Neural progenitor cell (in vitro differentiated cells): ENCODE results near the gene DDX10. TPM values are rescaled to one million over a fixed set of nuclear protein-coding genes. Genes with fewer than 3 reads are reported as not detected.

Source experiments
- DNase-seq: peaks from one replicate; pipeline ENCODE4 v3.0.0-alpha.2; 2016; ENCODE audit warnings: low spot score
- H2AFZ ChIP-seq: fragments of 200-600 bp; sonication (generic); replicated peaks from 2 replicates; pipeline ENCODE4 v1.6.1; 2016; ENCODE audit warnings: antibody characterized with exemption
- H3F3A ChIP-seq: fragments of 200-600 bp; sonication (generic); 2 replicates; pipeline ENCODE4 v1.6.1; 2016; ENCODE audit warnings: antibody characterized with exemption, low read depth
- H3K27ac ChIP-seq: fragments of 200-600 bp; sonication (generic); 2 replicates; pipeline ENCODE4 v1.5.1; 2016; ENCODE audit warnings: mild to moderate bottlenecking
- H3K27me3 ChIP-seq: fragments of 200-600 bp; sonication (generic); 2 replicates; pipeline ENCODE4 v1.6.1; 2016; ENCODE audit warnings: mild to moderate bottlenecking, moderate library complexity
- H3K36me3 ChIP-seq: fragments of 200-600 bp; sonication (generic); 2 replicates; pipeline ENCODE4 v1.5.1; 2016
- H3K4me1 ChIP-seq: fragments of 200-600 bp; sonication (generic); 2 replicates; pipeline ENCODE4 v1.6.1; 2016; ENCODE audit warnings: mixed run types
- H3K4me2 ChIP-seq: fragments of 200-600 bp; sonication (generic); 2 replicates; pipeline ENCODE4 v1.6.1; 2016
- H3K4me3 ChIP-seq: fragments of 200-600 bp; sonication (generic); 2 replicates; pipeline ENCODE4 v1.5.1; 2016
- H3K79me2 ChIP-seq: fragments of 200-600 bp; sonication (generic); 2 replicates; pipeline ENCODE4 v1.6.1; 2016; ENCODE audit warnings: low read depth
- H3K9ac ChIP-seq: fragments of 200-600 bp; sonication (generic); 2 replicates; pipeline ENCODE4 v1.6.1; 2016
- H3K9me3 ChIP-seq: fragments of 200-600 bp; sonication (generic); 2 replicates; pipeline ENCODE4 v1.5.1; 2016; ENCODE audit warnings: low read depth
- H4K20me1 ChIP-seq: fragments of 200-600 bp; sonication (generic); 2 replicates; pipeline ENCODE4 v1.6.1; 2016; ENCODE audit warnings: low read depth
- H3K27ac Mint-ChIP-seq: 3 replicates; pipeline ENCODE4 v1.8.0; 2021; ENCODE audit warnings: mixed read lengths
- H3K27me3 Mint-ChIP-seq: 2 replicates; pipeline ENCODE4 v1.8.0; 2022; ENCODE audit warnings: low read depth, mild to moderate bottlenecking, inconsistent platforms, moderate library complexity, mixed read lengths; ENCODE audit not compliant: insufficient read depth
- H3K36me3 Mint-ChIP-seq: 3 replicates; pipeline ENCODE4 v1.8.0; 2021; ENCODE audit warnings: mixed read lengths
- H3K4me1 Mint-ChIP-seq: 3 replicates; pipeline ENCODE4 v1.8.0; 2021; ENCODE audit warnings: mixed read lengths
- H3K4me3 Mint-ChIP-seq: 3 replicates; pipeline ENCODE4 v1.8.0; 2021; ENCODE audit warnings: mild to moderate bottlenecking, moderate library complexity, mixed read lengths
- H3K9me3 Mint-ChIP-seq: 3 replicates; pipeline ENCODE4 v1.8.0; 2020; ENCODE audit warnings: mixed read lengths
- CTCF ChIP-seq: fragments of 200-600 bp; sonication (generic); IDR thresholded peaks from 2 replicates; pipeline ENCODE4 v1.5.1; 2017; ENCODE audit warnings: antibody characterized with exemption, mild to moderate bottlenecking
- EZH2 ChIP-seq: fragments of 200-600 bp; sonication (generic); IDR thresholded peaks from 2 replicates; pipeline ENCODE4 v1.6.1; 2017; ENCODE audit warnings: antibody characterized with exemption, mild to moderate bottlenecking, moderate library complexity
- EZH2phosphoT487 ChIP-seq: fragments of 200-600 bp; sonication (generic); IDR thresholded peaks from 2 replicates; pipeline ENCODE4 v1.6.1; 2017; ENCODE audit warnings: antibody characterized with exemption
- total RNA-seq: library from RNA; depleted of rRNA; stranded (reverse); fragments of >200 nt; gene quantifications from 2 replicates; pipeline ENCODE4 v1.2.3, GENCODE V29; 2015; ENCODE audit warnings: low replicate concordance

DDX10 gene
- total RNA-seq, 1 donor from 2014 or later, result 34.1 TPM

- DNase-seq, result peak; percentile 35
- no peak overlapping the region for H3K27ac Mint-ChIP-seq
- Histone ChIP-seq H3K27ac (no peak overlapping the region), H3K4me2 (peak overlapping the region; percentile 5), H4K20me1 (no peaks in the 10 kb centered on the region), H3K9ac (no peak overlapping the region), H3K4me3 (no peak overlapping the region), H3K4me1 (peaks cover 7% of the 10 kb centered on the region), H3K79me2 (peaks cover 32% of the 10 kb centered on the region), H3F3A (no peaks in the 10 kb centered on the region), H3K9me3 (no peaks in the 10 kb centered on the region), H3K36me3 (no peaks in the 10 kb centered on the region), H3K27me3 (no peaks in the 10 kb centered on the region), H2AFZ (no peak overlapping the region)
- H3K9me3 Mint-ChIP-seq, result peaks cover 18% of the 10 kb centered on the region
- TF ChIP-seq EZH2, result no peak
- TF ChIP-seq CTCF, result peak; percentile 60
- TF ChIP-seq EZH2phosphoT487, result no peak
- peaks cover 13% of the 10 kb centered on the region for H3K4me1 Mint-ChIP-seq
- no peak overlapping the region for H3K4me3 Mint-ChIP-seq
- H3K36me3 Mint-ChIP-seq, result peaks cover 4% of the 10 kb centered on the region
- no peaks in the 10 kb centered on the region for H3K27me3 Mint-ChIP-seq
Observed at GRCh38 chr11:108788565-108789199, 123.8 kb downstream of the DDX10 start.

GRCh38 chr11:108790501-108791299 is 125.8 kb downstream of the DDX10 start:
- Histone ChIP-seq H3K79me2 (peaks cover 16% of the 10 kb centered on the region), H3K36me3 (no peaks in the 10 kb centered on the region)
- H3K36me3 Mint-ChIP-seq, result no peaks in the 10 kb centered on the region

GRCh38 chr11:108793138-108793537 is 128.3 kb downstream of the DDX10 start:
- peaks cover 3% of the 10 kb centered on the region for H3K4me1 Mint-ChIP-seq
- Histone ChIP-seq H4K20me1 (no peaks in the 10 kb centered on the region), H3F3A (no peaks in the 10 kb centered on the region), H3K4me2 (no peak overlapping the region), H3K27me3 (no peaks in the 10 kb centered on the region), H3K27ac (no peak overlapping the region), H3K79me2 (peaks cover 2% of the 10 kb centered on the region), H3K36me3 (no peaks in the 10 kb centered on the region), H2AFZ (no peak overlapping the region), H3K4me3 (no peak overlapping the region), H3K9ac (no peak overlapping the region), H3K9me3 (no peaks in the 10 kb centered on the region), H3K4me1 (peaks cover 7% of the 10 kb centered on the region)
- TF ChIP-seq EZH2phosphoT487 (no peak), EZH2 (no peak), CTCF (no peak)
- no peak overlapping the region for H3K27ac Mint-ChIP-seq
- peaks cover 2% of the 10 kb centered on the region for H3K36me3 Mint-ChIP-seq
- no peak for DNase-seq
- H3K9me3 Mint-ChIP-seq, result no peaks in the 10 kb centered on the region
- H3K27me3 Mint-ChIP-seq, result no peaks in the 10 kb centered on the region
- H3K4me3 Mint-ChIP-seq, result no peak overlapping the region

More at GRCh38 chr11:108790501-108791299, 125.8 kb downstream of the DDX10 start:
- no peak for DNase-seq
- H3K9ac ChIP-seq, result no peak overlapping the region
- no peak overlapping the region for H3K27ac ChIP-seq
- H3K4me2 ChIP-seq, result no peak overlapping the region
- no peak overlapping the region for H3K4me3 Mint-ChIP-seq
- no peaks in the 10 kb centered on the region for H3K27me3 ChIP-seq
- H3K9me3 ChIP-seq, result no peaks in the 10 kb centered on the region
- peaks cover 13% of the 10 kb centered on the region for H3K4me1 Mint-ChIP-seq
- TF ChIP-seq EZH2phosphoT487 (no peak), CTCF (no peak), EZH2 (no peak)
- peaks cover 7% of the 10 kb centered on the region for H3K4me1 ChIP-seq
- no peak overlapping the region for H3K4me3 ChIP-seq
- peaks cover 3% of the 10 kb centered on the region for H3K9me3 Mint-ChIP-seq
- H2AFZ ChIP-seq, result no peak overlapping the region
- no peaks in the 10 kb centered on the region for H3K27me3 Mint-ChIP-seq
- no peak overlapping the region for H3K27ac Mint-ChIP-seq
- no peaks in the 10 kb centered on the region for H3F3A ChIP-seq
- H4K20me1 ChIP-seq, result no peaks in the 10 kb centered on the region
